K562 (cell line): Measurements from ENCODE around the gene LMBR1. TPM values are rescaled to one million over a fixed set of nuclear protein-coding genes. Genes with fewer than 3 reads are reported as not detected.

Source experiments
- ATAC-seq: fragments of 200-7000 bp; cut with Tn5 transposase; 3 replicates; pipeline ENCODE4 v1.9.1; 2020; ENCODE audit warnings: moderate library complexity
- BruUV-seq: library from RNA; stranded (reverse); fragments of 400-500 nt; replicated peaks from 2 replicates; lab custom pipeline; 2021; lab: Mats Ljungman, UMichigan
- CTCF ChIA-PET: fragments of 300-600 bp; formaldehyde crosslinking; extraction: SDS; loops from one replicate; lab custom pipeline; 2021; ENCODE audit warnings: low intra/inter-chr PET ratio; lab: Yijun Ruan, JAX
- POLR2A ChIA-PET: fragments of 300-600, 350-650 bp; sonication (Branson Sonifier 250); formaldehyde crosslinking; extraction: SDS; loops from one replicate; lab custom pipeline; 2021; ENCODE audit warnings: antibody characterized with exemption, inconsistent platforms; lab: Yijun Ruan, JAX
- DNase-seq, 4 experiments: peaks; one replicate each; pipeline versions ENCODE4 v3.0.0 to v3.0.0-alpha.2; 2011 to 2018; ENCODE audit warnings: low spot score in 3 of 4, mixed read lengths in 3 of 4; ENCODE audit errors: extremely low read depth in 1 of 4
- FAIRE-seq: peaks from 2 replicates; lab custom pipeline; 2011; peaks lifted over from hg19 to GRCh38; lab: Jason Lieb, UNC
- H2AFZ ChIP-seq: 2 replicates; pipeline ENCODE4 v1.6.0; 2011; ENCODE audit warnings: low read depth, low read length, control low read depth, inconsistent platforms
- H3K27ac ChIP-seq: fragments of 200-600 bp; 3 replicates; pipeline ENCODE4 v1.8.0; 2011; ENCODE audit warnings: low read depth, mild to moderate bottlenecking, control low read depth, inconsistent platforms, low read length, moderate library complexity, mixed read lengths; ENCODE audit errors: extremely low read depth
- H3K27me3 ChIP-seq, 2 experiments: fragments of 300-600 bp in 1 of 2; 2 replicates in 1 of 2; 3 replicates in 1 of 2; pipeline versions ENCODE4 v1.6.0 to v1.8.0; 2011; ENCODE audit warnings: inconsistent platforms in 2 of 2, low read length in 2 of 2, mild to moderate bottlenecking in 1 of 2, mixed read lengths in 1 of 2, moderate library complexity in 1 of 2; ENCODE audit not compliant: control insufficient read depth in 2 of 2, insufficient read depth in 2 of 2
- H3K36me3 ChIP-seq: fragments of 300-600 bp; 3 replicates; pipeline ENCODE4 v1.8.0; 2011; ENCODE audit warnings: mild to moderate bottlenecking, low read length, inconsistent platforms; ENCODE audit not compliant: control insufficient read depth, insufficient read depth
- H3K4me1 ChIP-seq, 2 experiments: fragments of 200-600 bp in 1 of 2; replicated peaks in 1 of 2; 2 replicates in 1 of 2; 3 replicates in 1 of 2; pipeline versions ENCODE4 v1.5.1 to v1.8.0; 2011; ENCODE audit warnings: inconsistent platforms in 2 of 2, low read length in 2 of 2, mild to moderate bottlenecking in 1 of 2, mixed read lengths in 1 of 2, moderate library complexity in 1 of 2; ENCODE audit not compliant: control insufficient read depth in 2 of 2, insufficient read depth in 2 of 2
- H3K4me2 ChIP-seq: 2 replicates; pipeline ENCODE4 v1.6.1; 2011; ENCODE audit warnings: low read length, control low read depth, inconsistent platforms, mixed read lengths; ENCODE audit not compliant: insufficient read depth
- H3K4me3 ChIP-seq: fragments of 200-600 bp; sonication (generic), shearing (Covaris generic); 2 replicates; pipeline ENCODE4 v1.5.1; 2016; ENCODE audit warnings: control low read depth, inconsistent platforms
- H3K79me2 ChIP-seq: fragments of 200-600 bp; 3 replicates; pipeline ENCODE4 v1.8.0; 2011; ENCODE audit warnings: low read length, inconsistent platforms; ENCODE audit not compliant: control insufficient read depth, insufficient read depth
- H3K9ac ChIP-seq, 2 experiments: 2 replicates each; pipeline versions ENCODE4 v1.6.0 to v1.6.1; 2011; ENCODE audit warnings: low read depth in 2 of 2, low read length in 2 of 2, control low read depth in 1 of 2, inconsistent platforms in 1 of 2, mild to moderate bottlenecking in 1 of 2, mixed read lengths in 1 of 2; ENCODE audit not compliant: insufficient read depth in 1 of 2
- H3K9me1 ChIP-seq: one replicate; pipeline ENCODE4 v1.6.0; 2011; ENCODE audit warnings: inconsistent platforms, mild to moderate bottlenecking, low read length, moderate library complexity; ENCODE audit not compliant: control insufficient read depth, insufficient read depth
- H3K9me3 ChIP-seq: replicated peaks from 2 replicates; pipeline ENCODE4 v1.5.1; 2011; ENCODE audit warnings: low read depth, low read length, inconsistent platforms; ENCODE audit not compliant: control insufficient read depth, insufficient read depth
- H4K20me1 ChIP-seq: replicated peaks from 2 replicates; pipeline ENCODE4 v1.6.1; 2011; ENCODE audit warnings: low read length, inconsistent platforms, mixed read lengths; ENCODE audit not compliant: control insufficient read depth, insufficient read depth
- CSDE1 ChIP-seq, 2 experiments: fragments of 450-650 bp; IDR thresholded peaks; 2 replicates each; pipeline ENCODE4 v1.6.1; 2016; ENCODE audit warnings: mild to moderate bottlenecking in 1 of 2
- PCBP1 ChIP-seq: fragments of 200-400 bp; formaldehyde crosslinking; IDR thresholded peaks from 2 replicates; pipeline ENCODE4 v1.6.1; 2018; ENCODE audit warnings: mild to moderate bottlenecking, low read depth, low read length; ENCODE audit not compliant: poor library complexity, severe bottlenecking
- SMAD4 ChIP-seq: fragments of 250-450 bp; sonication (Bioruptor Pico); conservative IDR thresholded peaks from 2 replicates; pipeline ENCODE4 v1.8.0; 2021; ENCODE audit warnings: inconsistent platforms, mild to moderate bottlenecking, moderate library complexity
- WGBS: fragments of 100-300 bp; shearing (Covaris generic); methylation state at CpG from one replicate; pipeline ENCODE4 v1.1.6; 2016; ENCODE audit warnings: low coverage, mixed read lengths; ENCODE audit not compliant: insufficient coverage; ENCODE audit errors: missing lambda C conversion rate; 5-methylcytosine and 5-hydroxymethylcytosine counted together
- in situ Hi-C: fragments of 300-500 bp; cut with MboI; formaldehyde crosslinking; loops from 4 replicates; pipeline ENCODE4 v1.15.0; 2018; ENCODE audit warnings: inconsistent platforms, mixed read lengths
- intact Hi-C: fragments of 100-400 bp; cut with micrococcal nuclease; formaldehyde crosslinking; loops from 2 replicates; pipeline ENCODE4 v1.14.2; 2022
- polyA plus RNA-seq, 8 experiments: library from polyadenylated mRNA; depleted of rRNA in 4 of 8; stranded (reverse) in 5 of 8; unstranded in 3 of 8; fragments of >200 nt; fragmentation: Nextera tagmentation in 2 of 8; fragmentation: Illumina TruSeq in 1 of 8; extraction: Ambion mirVana in 2 of 8; extraction: Trizol in 1 of 8; gene quantifications; 2 replicates each; pipeline versions ENCODE4 v1.2.1 to v1.2.3, GENCODE V29; 2011 to 2014; ENCODE audit warnings: inconsistent platforms in 1 of 8, missing spikeins in 1 of 8
- total RNA-seq, 7 experiments: library from RNA; depleted of rRNA in 6 of 7; stranded (reverse); fragments of >200 nt in 6 of 7; fragmentation: Illumina TruSeq in 2 of 7; extraction: Trizol in 2 of 7; gene quantifications; 2 replicates each; pipeline versions ENCODE4 v1.2.1 to v1.2.3, GENCODE V29; 2011 to 2021; ENCODE audit warnings: low replicate concordance in 1 of 7
- TF ChIP-seq, protein P1 (sequence below): fragments of 450-650 bp; IDR thresholded peaks from 2 replicates; pipeline ENCODE4 v1.6.1; 2018; ENCODE audit not compliant: partially characterized antibody

The LMBR1 gene
- total and polyA plus RNA-seq, 9 of the 15 experiments (the other 6 are each of a cell fraction or from before 2014, with no cell fraction given) = 7.7 to 90.0 (median 59.9) TPM

- ChIA-PET POLR2A (no interaction called here), CTCF (interaction anchor here (1.3 to 2.6 kb wide), 2 partner anchors 165 to 166 kb away, joined by 3 to 14 read pairs; no protein-coding TSS in a partner anchor)
- in situ Hi-C loops = no loop called here
- DNase-seq (no peak), ATAC-seq (no peak), FAIRE-seq (no peak)
- 32% methylated on average over 4 of the region's 4 CpGs for WGBS
- no peaks in the 10 kb centered on the region for H3K27me3 ChIP-seq
- H3K36me3 ChIP-seq = no peaks in the 10 kb centered on the region
- H4K20me1 ChIP-seq = no peaks in the 10 kb centered on the region
- no peak overlapping the region for H3K27ac ChIP-seq
- H3K79me2 ChIP-seq = no peaks in the 10 kb centered on the region
- H3K4me3 ChIP-seq = no peak overlapping the region
- no TSS peak for BruUV-seq
- H3K9ac ChIP-seq = no peak overlapping the region
- H3K9me3 ChIP-seq = no peaks in the 10 kb centered on the region
- H3K4me2 ChIP-seq = no peak overlapping the region
- no peaks in the 10 kb centered on the region for H3K9me1 ChIP-seq
- H2AFZ ChIP-seq = no peak overlapping the region
- H3K4me1 ChIP-seq = peaks cover under 1 to 3% of the 10 kb centered on the region in 2 experiments; a peak in 1 of 5 replicates
- TF ChIP-seq SMAD4 (CRISPR knock-in tag) (no peak), PCBP1 (no peak), CSDE1 (IDR thresholded peaks at IDR 0.05) (no peak)
- TF ChIP-seq, protein P1, sequence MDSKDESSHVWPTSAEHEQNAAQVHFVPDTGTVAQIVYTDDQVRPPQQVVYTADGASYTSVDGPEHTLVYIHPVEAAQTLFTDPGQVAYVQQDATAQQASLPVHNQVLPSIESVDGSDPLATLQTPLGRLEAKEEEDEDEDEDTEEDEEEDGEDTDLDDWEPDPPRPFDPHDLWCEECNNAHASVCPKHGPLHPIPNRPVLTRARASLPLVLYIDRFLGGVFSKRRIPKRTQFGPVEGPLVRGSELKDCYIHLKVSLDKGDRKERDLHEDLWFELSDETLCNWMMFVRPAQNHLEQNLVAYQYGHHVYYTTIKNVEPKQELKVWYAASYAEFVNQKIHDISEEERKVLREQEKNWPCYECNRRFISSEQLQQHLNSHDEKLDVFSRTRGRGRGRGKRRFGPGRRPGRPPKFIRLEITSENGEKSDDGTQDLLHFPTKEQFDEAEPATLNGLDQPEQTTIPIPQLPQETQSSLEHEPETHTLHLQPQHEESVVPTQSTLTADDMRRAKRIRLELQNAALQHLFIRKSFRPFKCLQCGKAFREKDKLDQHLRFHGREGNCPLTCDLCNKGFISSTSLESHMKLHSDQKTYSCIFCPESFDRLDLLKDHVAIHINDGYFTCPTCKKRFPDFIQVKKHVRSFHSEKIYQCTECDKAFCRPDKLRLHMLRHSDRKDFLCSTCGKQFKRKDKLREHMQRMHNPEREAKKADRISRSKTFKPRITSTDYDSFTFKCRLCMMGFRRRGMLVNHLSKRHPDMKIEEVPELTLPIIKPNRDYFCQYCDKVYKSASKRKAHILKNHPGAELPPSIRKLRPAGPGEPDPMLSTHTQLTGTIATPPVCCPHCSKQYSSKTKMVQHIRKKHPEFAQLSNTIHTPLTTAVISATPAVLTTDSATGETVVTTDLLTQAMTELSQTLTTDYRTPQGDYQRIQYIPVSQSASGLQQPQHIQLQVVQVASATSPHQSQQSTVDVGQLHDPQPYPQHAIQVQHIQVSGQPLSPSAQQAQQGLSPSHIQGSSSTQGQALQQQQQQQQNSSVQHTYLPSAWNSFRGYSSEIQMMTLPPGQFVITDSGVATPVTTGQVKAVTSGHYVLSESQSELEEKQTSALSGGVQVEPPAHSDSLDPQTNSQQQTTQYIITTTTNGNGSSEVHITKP = no peak
- TF ChIP-seq, all 486 proteins: peak for 0
- intact Hi-C loops = no loop called here
Observed at GRCh38 chr7:156651474-156651873, 241.5 kb downstream of the LMBR1 start.
